Colon (tissue), 2 donors: ENCODE results near the gene SLC2A5.
"Not testable (repeated sequence)": the region's sequence is repeated elsewhere in the genome, so short reads cannot be mapped to it uniquely, and the experiment has no call there.

Experiments
- FAIRE-seq: peaks from 2 replicates; lab custom pipeline; 2012; peaks lifted over from hg19 to GRCh38; lab: Jason Lieb, UNC
- donor health status: control.
- donor health status: control.

SLC2A5 gene

GRCh38 chr1:9069326-9070100 lies at the start of gene SLC2A5:
TSS of gene SLC2A5 (minus strand) at chr1:9069635. CDS start at chr1:9069536, 99 bp downstream.
- FAIRE-seq: no peak

GRCh38 chr1:9118186-9118585 lies 48.8 kb upstream of the SLC2A5 start:
- FAIRE-seq: no peak

GRCh38 chr1:9115351-9116205 lies 46.1 kb upstream of the SLC2A5 start:
- no peak for FAIRE-seq

- no peak for FAIRE-seq
These were observed 43.8 kb upstream of the SLC2A5 start for GRCh38 chr1:9112961-9113880.

GRCh38 chr1:9111957-9112356 lies 42.5 kb upstream of the SLC2A5 start:
- no peak for FAIRE-seq

GRCh38 chr1:9111357-9111691 lies 41.9 kb upstream of the SLC2A5 start:
- FAIRE-seq: no peak

GRCh38 chr1:9110669-9111356 lies 41.4 kb upstream of the SLC2A5 start:
- FAIRE-seq: no peak

GRCh38 chr1:9108056-9108665 lies 38.7 kb upstream of the SLC2A5 start:
- no peak for FAIRE-seq

- FAIRE-seq: no peak
These were observed 37.7 kb upstream of the SLC2A5 start for GRCh38 chr1:9107136-9107535.

GRCh38 chr1:9106286-9106685 lies 36.9 kb upstream of the SLC2A5 start:
- FAIRE-seq: no peak

- no peak for FAIRE-seq
These were observed 36.0 kb upstream of the SLC2A5 start for GRCh38 chr1:9105336-9105867.

- no peak for FAIRE-seq
These were observed 32.2 kb upstream of the SLC2A5 start for GRCh38 chr1:9101510-9102146.

- no peak for FAIRE-seq
These were observed 31.1 kb upstream of the SLC2A5 start for GRCh38 chr1:9100471-9101043.

GRCh38 chr1:9099555-9099954 lies 30.1 kb upstream of the SLC2A5 start:
- FAIRE-seq: no peak

GRCh38 chr1:9097947-9098705 lies 28.7 kb upstream of the SLC2A5 start:
- no peak for FAIRE-seq

- no peak for FAIRE-seq
These were observed 26.4 kb upstream of the SLC2A5 start for GRCh38 chr1:9095818-9096217.

GRCh38 chr1:9093996-9094595 lies 24.7 kb upstream of the SLC2A5 start:
- not testable (repeated sequence) for FAIRE-seq

GRCh38 chr1:9093581-9093980 lies 24.1 kb upstream of the SLC2A5 start:
- FAIRE-seq: no peak

- no peak for FAIRE-seq
These were observed 23.7 kb upstream of the SLC2A5 start for GRCh38 chr1:9093091-9093490.
